HUES64 (cell line): ENCODE measurements around the gene ERVH48-1.
"Not testable (repeated sequence)": the region's sequence is repeated elsewhere in the genome, so short reads cannot be mapped to it uniquely, and the experiment has no call there.

Experiments used
- H3K27ac ChIP-seq: 2 replicates; pipeline ENCODE4 v1.7.0; 2013; ENCODE audit warnings: low read depth, low read length, inconsistent platforms
- H3K27me3 ChIP-seq: 2 replicates; pipeline ENCODE4 v1.6.1; 2013; ENCODE audit warnings: mild to moderate bottlenecking, low read length; ENCODE audit not compliant: insufficient read depth
- H3K36me3 ChIP-seq: 2 replicates; pipeline ENCODE4 v1.6.1; 2013; ENCODE audit warnings: mild to moderate bottlenecking, low read length; ENCODE audit not compliant: insufficient read depth
- H3K4me1 ChIP-seq: 2 replicates; pipeline ENCODE4 v1.6.1; 2013; ENCODE audit warnings: mild to moderate bottlenecking, low read length, moderate library complexity; ENCODE audit not compliant: insufficient read depth
- H3K4me3 ChIP-seq: 2 replicates; pipeline ENCODE4 v1.5.1; 2013; ENCODE audit warnings: mild to moderate bottlenecking, low read length, moderate library complexity
- H3K9ac ChIP-seq: 2 replicates; pipeline ENCODE4 v1.6.1; 2013; ENCODE audit warnings: mild to moderate bottlenecking, low read depth, low read length
- H3K9me3 ChIP-seq: 2 replicates; pipeline ENCODE4 v1.6.1; 2013; ENCODE audit warnings: low read depth, low read length; ENCODE audit not compliant: insufficient read depth
- WGBS: fragments of 150-250, 120-280 bp; methylation state at CpG from one replicate; pipeline ENCODE4 v1.1.7; 2013; ENCODE audit warnings: missing lambda C conversion rate; 5-methylcytosine and 5-hydroxymethylcytosine counted together

The ERVH48-1 gene

DNA sequence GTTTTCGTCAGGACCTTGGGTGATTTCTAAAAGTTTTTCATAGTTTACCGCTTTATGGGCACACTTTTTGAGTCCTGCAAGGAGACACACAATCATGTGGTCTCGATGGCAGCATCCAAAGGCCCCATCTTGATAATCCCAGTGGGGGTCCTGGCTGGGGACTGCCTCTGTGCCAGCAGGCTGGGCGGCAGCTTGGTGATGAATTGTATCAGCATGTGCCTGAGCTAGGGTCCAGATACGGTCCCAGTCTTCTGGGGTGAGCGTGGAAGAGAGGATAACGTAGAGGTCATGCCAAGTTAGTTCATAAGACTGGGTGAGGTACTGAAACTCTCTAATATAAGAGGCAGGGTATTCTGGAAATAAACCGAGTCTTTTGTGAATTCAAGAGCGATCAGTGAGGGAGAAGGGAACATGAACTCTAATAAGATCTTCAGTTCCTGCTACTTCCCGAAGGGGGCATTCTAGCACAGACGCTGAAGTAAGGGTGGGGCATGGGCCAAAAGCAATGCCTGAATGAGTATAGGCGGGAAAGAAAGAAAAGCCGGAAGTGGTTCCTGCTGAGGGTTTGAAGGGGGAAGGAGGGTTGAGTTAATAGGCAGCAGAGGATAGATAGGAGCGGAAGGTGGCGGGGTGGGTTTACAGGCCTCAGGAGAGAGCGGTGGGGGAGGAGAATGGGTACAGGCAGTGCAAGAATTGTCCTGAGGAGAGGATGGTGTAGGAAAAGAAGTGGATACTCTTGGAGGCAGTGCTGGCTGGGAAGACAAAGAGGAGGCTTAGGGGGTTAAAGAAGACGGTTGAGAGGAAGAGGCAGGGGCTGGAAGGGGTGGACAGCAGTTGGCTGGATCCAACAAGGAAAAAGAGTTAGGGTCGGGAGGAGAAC is 1.6 kb downstream of the ERVH48-1 start:
- H3K4me3 ChIP-seq, result peak overlapping the region; percentile 9; the same call in 1 of the 2 replicates
- no peaks in the 10 kb centered on the region for H3K9me3 ChIP-seq
- H3K27ac ChIP-seq, result peak overlapping the region; percentile 54
- 29% methylated on average over 18 of the region's 18 CpGs for WGBS
- no peaks in the 10 kb centered on the region; the same call in 1 of the 2 replicates for H3K36me3 ChIP-seq
- peaks cover 18% of the 10 kb centered on the region for H3K4me1 ChIP-seq
- H3K9ac ChIP-seq, result peak overlapping the region; percentile 58
- H3K27me3 ChIP-seq, result no peaks in the 10 kb centered on the region

DNA sequence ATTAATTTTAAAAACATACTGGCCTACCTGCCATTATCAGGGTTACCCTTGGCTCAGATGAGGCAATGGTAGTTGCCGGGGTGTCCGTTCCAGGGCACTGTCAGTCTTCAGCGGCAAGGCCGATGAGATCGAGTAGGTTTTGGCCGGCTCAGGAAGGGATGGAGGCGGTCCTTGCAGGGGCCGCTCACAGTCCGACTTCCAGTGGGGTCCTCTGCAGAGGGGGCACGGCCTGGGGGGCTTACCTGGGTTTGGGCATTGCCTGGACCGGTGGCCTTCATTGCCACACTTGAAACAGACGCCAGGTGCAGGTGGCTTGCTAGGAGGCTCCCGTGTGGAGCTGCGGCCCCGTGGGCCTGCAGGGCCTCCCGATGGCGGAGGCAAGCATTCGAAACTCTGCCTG is 2.5 kb downstream of the ERVH48-1 start:
- no peak overlapping the region; the same call in 1 of the 2 replicates for H3K9ac ChIP-seq
- H3K27me3 ChIP-seq, result no peaks in the 10 kb centered on the region
- WGBS, result 95% methylated on average over 18 of the region's 18 CpGs
- H3K36me3 ChIP-seq, result no peaks in the 10 kb centered on the region; the same call in 1 of the 2 replicates
- H3K27ac ChIP-seq, result no peak overlapping the region
- H3K4me3 ChIP-seq, result no peak overlapping the region
- H3K4me1 ChIP-seq, result peaks cover 16% of the 10 kb centered on the region
- H3K9me3 ChIP-seq, result no peaks in the 10 kb centered on the region

DNA sequence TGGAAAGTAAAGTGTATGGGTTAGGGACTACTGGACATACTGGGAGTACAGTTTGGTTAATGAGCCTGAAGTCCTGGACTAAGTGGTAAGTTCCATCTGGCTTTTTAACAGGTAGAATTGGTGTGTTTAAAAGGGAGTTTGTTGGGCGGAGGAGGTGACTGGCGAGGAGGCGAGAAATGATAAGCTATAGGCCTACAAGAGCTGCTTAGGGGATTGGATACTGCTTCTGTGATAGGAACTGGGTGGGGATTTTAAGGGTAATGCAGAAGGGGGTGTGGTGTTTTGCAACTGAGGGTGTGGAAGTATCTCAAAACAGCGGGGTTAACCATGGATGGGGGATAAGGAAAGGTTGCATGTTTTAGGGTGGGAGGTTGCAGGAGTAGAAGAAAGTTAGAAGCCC is 3.5 kb downstream of the ERVH48-1 start:
- Histone ChIP-seq H3K9ac (no peak overlapping the region), H3K4me3 (no peak overlapping the region), H3K9me3 (no peaks in the 10 kb centered on the region), H3K4me1 (peaks cover 11% of the 10 kb centered on the region), H3K27me3 (no peaks in the 10 kb centered on the region), H3K27ac (no peak overlapping the region), H3K36me3 (no peaks in the 10 kb centered on the region; the same call in 1 of the 2 replicates)
- 96% methylated on average over 4 of the region's 4 CpGs for WGBS

DNA sequence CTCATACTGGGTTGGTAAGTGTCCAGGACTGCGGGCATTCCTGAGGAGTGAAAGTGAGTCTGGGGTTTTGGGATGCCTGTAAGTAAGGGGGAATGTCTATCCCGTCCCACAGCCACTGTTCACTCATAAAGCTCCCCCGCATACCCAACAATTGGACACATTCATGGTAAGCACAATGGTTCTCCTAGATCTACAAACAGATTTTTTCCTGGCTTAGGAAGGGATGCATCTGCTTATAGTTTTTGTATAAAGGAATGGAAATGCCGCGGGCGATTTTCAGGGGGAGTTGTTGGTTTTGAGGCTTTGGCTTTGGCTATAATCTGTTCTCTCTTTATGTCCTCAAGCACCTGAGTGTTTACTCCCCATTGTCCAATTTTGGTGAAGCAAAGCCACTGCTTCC is 7.1 kb downstream of the ERVH48-1 start:
- H3K4me3 ChIP-seq, result no peak overlapping the region
- no peaks in the 10 kb centered on the region for H3K9me3 ChIP-seq
- no peak overlapping the region for H3K27ac ChIP-seq
- 94% methylated on average over 4 of the region's 6 CpGs for WGBS
- no peaks in the 10 kb centered on the region for H3K27me3 ChIP-seq
- no peaks in the 10 kb centered on the region; the same call in 1 of the 2 replicates for H3K36me3 ChIP-seq
- H3K4me1 ChIP-seq, result no peaks in the 10 kb centered on the region
- H3K9ac ChIP-seq, result no peak overlapping the region

GRCh38 chr21:42913476-42913875 is 12.0 kb downstream of the ERVH48-1 start:
- Histone ChIP-seq H3K27me3 (no peaks in the 10 kb centered on the region), H3K4me3 (no peak overlapping the region), H3K9ac (no peak overlapping the region), H3K27ac (no peak overlapping the region), H3K36me3 (peaks cover 35% of the 10 kb centered on the region), H3K4me1 (no peaks in the 10 kb centered on the region), H3K9me3 (no peaks in the 10 kb centered on the region)
- WGBS, result 78% methylated on average over 7 of the region's 7 CpGs

DNA sequence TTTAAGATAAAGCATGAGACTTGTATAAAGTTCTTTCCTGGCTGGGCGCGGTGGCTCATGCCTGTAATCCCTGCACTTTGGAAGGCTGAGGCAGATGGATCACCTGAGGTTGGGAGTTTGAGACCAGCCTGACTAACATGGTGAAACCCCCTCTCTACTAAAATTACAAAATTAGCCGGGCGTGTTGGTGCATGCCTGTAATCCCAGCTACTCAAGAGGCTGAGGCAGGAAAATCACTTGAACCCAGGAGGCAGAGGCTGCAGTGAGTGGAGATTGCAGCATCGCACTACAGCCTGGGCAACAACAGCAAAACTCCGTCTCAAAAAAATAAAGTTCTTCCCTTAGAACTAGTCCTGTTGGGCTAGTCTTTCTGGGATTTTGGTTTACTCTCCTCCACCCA is 13.5 kb downstream of the ERVH48-1 start:
- WGBS, result 98% methylated on average over 6 of the region's 6 CpGs
- not testable (repeated sequence) for H3K27ac ChIP-seq
- peaks cover 49% of the 10 kb centered on the region for H3K36me3 ChIP-seq

DNA sequence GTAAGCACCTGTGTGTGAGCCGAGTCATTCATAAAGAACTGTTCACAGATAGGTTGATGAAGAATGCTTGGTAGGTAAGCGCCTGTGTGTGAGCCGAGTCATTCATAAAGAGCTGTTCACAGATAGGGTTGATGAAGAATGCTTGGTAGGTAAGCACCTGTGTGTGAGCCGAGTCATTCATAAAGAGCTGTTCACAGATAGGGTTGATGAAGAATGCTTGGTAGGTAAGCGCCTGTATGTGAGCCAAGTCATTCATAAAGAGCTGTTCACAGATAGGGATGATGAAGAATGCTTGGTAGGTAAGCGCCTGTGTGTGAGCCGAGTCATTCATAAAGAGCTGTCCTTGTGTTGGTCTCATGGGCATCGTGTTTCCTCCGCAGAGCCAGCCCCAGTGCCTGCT is 16.9 kb downstream of the ERVH48-1 start:
- H3K36me3 ChIP-seq, result peaks cover 80% of the 10 kb centered on the region

More for the DNA sequence above, 13.5 kb downstream of the ERVH48-1 start:
- not testable (repeated sequence) for H3K4me1 ChIP-seq, H3K9me3 ChIP-seq, H3K4me3 ChIP-seq, H3K9ac ChIP-seq, H3K27me3 ChIP-seq

DNA sequence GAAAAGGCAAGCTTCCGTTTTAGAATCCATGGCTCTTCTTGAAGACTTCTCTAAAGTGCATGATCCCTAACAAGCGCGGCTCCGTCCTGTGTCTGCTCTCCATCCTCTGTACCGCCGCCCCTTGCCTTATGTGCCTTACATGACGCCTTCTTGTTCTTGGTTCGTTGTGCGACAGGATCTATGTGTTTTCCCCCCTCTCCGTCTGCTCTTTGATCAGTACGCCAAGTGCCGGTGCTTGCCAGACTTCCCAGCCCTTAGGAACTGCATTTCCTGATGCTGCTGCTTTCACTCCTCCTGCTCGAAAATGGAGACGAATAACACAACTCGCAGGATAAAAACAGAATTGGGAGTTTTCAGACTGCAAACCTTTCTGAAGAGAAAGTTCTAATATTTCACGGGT is 19.2 kb downstream of the ERVH48-1 start:
- Histone ChIP-seq H3K36me3 (peaks cover 90% of the 10 kb centered on the region), H3K4me3 (no peak overlapping the region), H3K27ac (no peak overlapping the region), H3K9ac (no peak overlapping the region), H3K27me3 (no peaks in the 10 kb centered on the region), H3K9me3 (no peaks in the 10 kb centered on the region; the same call in 1 of the 2 replicates), H3K4me1 (no peaks in the 10 kb centered on the region)
- 97% methylated on average over 16 of the region's 16 CpGs for WGBS

More for the DNA sequence above, 16.9 kb downstream of the ERVH48-1 start:
- H3K9ac ChIP-seq, H3K9me3 ChIP-seq, H3K4me1 ChIP-seq, H3K27me3 ChIP-seq, H3K27ac ChIP-seq, H3K4me3 ChIP-seq: not testable (repeated sequence)
- WGBS, result 95% methylated on average over 9 of the region's 9 CpGs

GRCh38 chr21:42905195-42905594 is 20.2 kb downstream of the ERVH48-1 start:
- H3K4me3 ChIP-seq, result no peak overlapping the region
- no peak overlapping the region for H3K27ac ChIP-seq
- no peaks in the 10 kb centered on the region for H3K27me3 ChIP-seq
- WGBS, result 97% methylated on average over 8 of the region's 8 CpGs
- H3K9me3 ChIP-seq, result no peaks in the 10 kb centered on the region; the same call in 1 of the 2 replicates
- H3K4me1 ChIP-seq, result no peaks in the 10 kb centered on the region
- H3K36me3 ChIP-seq, result peaks cover 92% of the 10 kb centered on the region
- no peak overlapping the region for H3K9ac ChIP-seq

GRCh38 chr21:42903817-42904216 is 21.6 kb downstream of the ERVH48-1 start:
- no peaks in the 10 kb centered on the region for H3K27me3 ChIP-seq
- H3K9me3 ChIP-seq, result no peaks in the 10 kb centered on the region; the same call in 1 of the 2 replicates
- H3K27ac ChIP-seq, result no peak overlapping the region
- no peak overlapping the region for H3K9ac ChIP-seq
- WGBS, result 97% methylated on average over 11 of the region's 11 CpGs
- peaks cover 90% of the 10 kb centered on the region for H3K36me3 ChIP-seq
- H3K4me3 ChIP-seq, result no peak overlapping the region
- no peaks in the 10 kb centered on the region for H3K4me1 ChIP-seq

GRCh38 chr21:42900446-42900845 is 25.0 kb downstream of the ERVH48-1 start:
- H3K9me3 ChIP-seq, result no peaks in the 10 kb centered on the region
- WGBS, result over 99% methylated on average over 4 of the region's 4 CpGs
- H3K27ac ChIP-seq, result no peak overlapping the region
- H3K36me3 ChIP-seq, result peaks cover 84% of the 10 kb centered on the region
- H3K9ac ChIP-seq, result no peak overlapping the region
- H3K4me1 ChIP-seq, result no peaks in the 10 kb centered on the region
- no peaks in the 10 kb centered on the region for H3K27me3 ChIP-seq
- no peak overlapping the region for H3K4me3 ChIP-seq
